GM12801 (cell line): ENCODE measurements around the gene VGLL4.

Experiments used
- CTCF ChIP-seq: IDR thresholded peaks from one replicate; pipeline ENCODE4 v1.5.1; 2011; ENCODE audit warnings: control low read depth; ENCODE audit not compliant: insufficient read length; ENCODE audit errors: extremely low read depth

The VGLL4 gene

GRCh38 chr3:11558411-11558903 is 85.3 kb downstream of the VGLL4 start:
- no peak for TF ChIP-seq CTCF

GRCh38 chr3:11558002-11558401 is 85.7 kb downstream of the VGLL4 start:
- no peak for TF ChIP-seq CTCF

GRCh38 chr3:11556851-11557644 is 86.7 kb downstream of the VGLL4 start:
- no peak for TF ChIP-seq CTCF

- TF ChIP-seq CTCF: no peak
Measured at GRCh38 chr3:11555881-11556633, 87.7 kb downstream of the VGLL4 start.

- TF ChIP-seq CTCF: no peak
Measured at GRCh38 chr3:11555211-11555782, 88.4 kb downstream of the VGLL4 start.

- no peak for TF ChIP-seq CTCF
Measured at GRCh38 chr3:11554666-11555065, 89.0 kb downstream of the VGLL4 start.

- TF ChIP-seq CTCF: no peak
Measured at GRCh38 chr3:11554236-11554610, 89.5 kb downstream of the VGLL4 start.
